ENCODE data around the gene GRM1.

The GRM1 gene

DNA sequence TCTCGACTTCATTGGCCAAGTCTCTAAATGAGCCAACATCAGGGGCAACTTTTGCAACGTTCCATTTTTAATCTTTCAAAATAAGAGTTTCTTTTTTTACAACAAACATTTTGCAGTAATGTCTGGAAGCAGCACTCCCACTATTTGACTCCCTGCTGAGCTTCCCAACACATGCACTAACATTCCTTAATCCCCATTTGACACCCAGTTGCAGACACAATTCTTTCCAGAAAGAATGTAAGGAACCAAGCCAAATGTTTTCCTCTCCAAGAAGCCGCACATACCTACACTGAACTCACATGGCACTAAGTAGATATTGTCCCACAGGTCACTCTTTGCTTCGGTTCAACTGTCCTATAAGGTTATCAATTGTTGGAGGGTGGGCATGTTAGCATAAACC lies 165.6 kb downstream of the GRM1 start:
- no peaks in the 10 kb centered on the region for H3K4me1 ChIP-seq (ENCODE audit: control insufficient read depth in 1 of 2, insufficient read depth in 2 of 2, low read length in 2 of 2)
- no peak overlapping the region for H3K4me3 ChIP-seq (ENCODE audit: low read depth in 1 of 2, low read length in 2 of 2)
- H3K9me3 ChIP-seq (ENCODE audit: control insufficient read depth in 1 of 2, low read length in 2 of 2) = no peaks in the 10 kb centered on the region
- H3K27ac ChIP-seq (ENCODE audit: low read length) = no peak overlapping the region
- H3K36me3 ChIP-seq (ENCODE audit: control insufficient read depth in 1 of 2, insufficient read depth in 2 of 2, low read length in 2 of 2) = no peaks in the 10 kb centered on the region
- H3K27me3 ChIP-seq (ENCODE audit: low read depth, low read length) = no peaks in the 10 kb centered on the region

DNA sequence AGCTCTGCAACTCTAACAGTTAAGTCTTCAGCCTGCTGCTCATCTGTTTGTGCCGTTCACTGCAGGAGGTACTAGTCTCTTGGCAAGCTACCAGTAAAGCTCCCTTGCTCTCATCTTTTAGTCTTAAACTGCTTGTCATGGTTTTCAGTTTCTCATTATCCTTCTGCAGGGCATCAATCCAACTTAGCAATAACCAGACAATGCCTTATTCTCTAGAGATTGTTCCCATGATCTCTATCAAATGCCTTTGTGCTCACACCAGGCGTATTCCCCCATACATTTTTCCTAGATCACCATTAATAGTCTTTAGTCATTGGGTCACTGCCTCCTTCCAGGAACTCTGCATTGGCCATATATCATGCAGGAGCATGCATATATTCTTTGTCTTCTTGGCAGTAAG lies 171.3 kb downstream of the GRM1 start:
- H3K27me3 ChIP-seq (ENCODE audit: low read depth, low read length) = no peaks in the 10 kb centered on the region
- H3K36me3 ChIP-seq (ENCODE audit: control insufficient read depth in 1 of 2, insufficient read depth in 2 of 2, low read length in 2 of 2) = no peaks in the 10 kb centered on the region
- no peaks in the 10 kb centered on the region for H3K9me3 ChIP-seq (ENCODE audit: control insufficient read depth in 1 of 2, low read length in 2 of 2)
- no peaks in the 10 kb centered on the region for H3K4me1 ChIP-seq (ENCODE audit: control insufficient read depth in 1 of 2, insufficient read depth in 2 of 2, low read length in 2 of 2)
- H3K4me3 ChIP-seq (ENCODE audit: low read depth in 1 of 2, low read length in 2 of 2) = no peak overlapping the region
- no peak overlapping the region for H3K27ac ChIP-seq (ENCODE audit: low read length)

DNA sequence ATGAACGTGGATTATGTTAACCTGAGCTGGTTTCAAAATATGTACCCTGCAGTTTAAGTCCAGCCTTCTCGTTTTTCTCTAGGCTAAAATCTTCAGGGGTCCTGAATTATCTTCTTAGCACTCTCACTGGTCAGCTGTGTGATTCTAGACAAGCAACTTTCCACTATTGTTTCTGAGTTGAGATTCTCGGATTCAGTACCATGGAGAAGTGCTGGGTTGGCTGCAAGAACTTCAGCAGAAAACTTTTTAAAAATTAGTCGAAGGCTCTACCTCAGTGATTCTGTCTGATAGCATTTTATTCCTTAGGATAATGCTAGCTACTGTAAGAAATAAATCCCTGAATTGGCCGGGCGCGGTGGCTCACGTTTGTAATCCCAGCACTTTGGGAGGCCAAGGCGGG lies 173.7 kb downstream of the GRM1 start:
- Histone ChIP-seq H3K27me3 (ENCODE audit: low read depth, low read length) (no peaks in the 10 kb centered on the region), H3K4me1 (ENCODE audit: control insufficient read depth in 1 of 2, insufficient read depth in 2 of 2, low read length in 2 of 2) (no peaks in the 10 kb centered on the region), H3K27ac (ENCODE audit: low read length) (no peak overlapping the region), H3K4me3 (ENCODE audit: low read depth in 1 of 2, low read length in 2 of 2) (no peak overlapping the region), H3K36me3 (ENCODE audit: control insufficient read depth in 1 of 2, insufficient read depth in 2 of 2, low read length in 2 of 2) (no peaks in the 10 kb centered on the region), H3K9me3 (ENCODE audit: control insufficient read depth in 1 of 2, low read length in 2 of 2) (no peaks in the 10 kb centered on the region)

DNA sequence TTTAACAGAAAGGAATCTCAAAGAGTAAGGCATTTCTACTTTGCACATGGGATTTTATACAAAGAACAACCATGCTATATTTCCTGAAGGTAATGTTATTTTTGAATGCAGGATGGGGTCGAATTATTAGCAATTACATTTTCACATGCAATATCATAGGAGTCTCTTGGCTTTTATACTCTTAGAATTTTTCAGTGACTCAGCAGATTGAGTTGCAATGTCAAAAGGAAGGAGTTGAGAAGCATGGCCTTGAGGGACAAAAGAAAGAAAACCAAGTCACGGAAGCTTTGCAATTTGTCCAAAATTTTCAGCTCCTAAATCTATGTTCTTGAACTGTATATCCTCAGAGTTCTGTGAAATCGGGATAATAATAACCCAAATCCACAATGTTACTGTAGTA lies 181.1 kb downstream of the GRM1 start:
- Histone ChIP-seq H3K4me1 (ENCODE audit: control insufficient read depth in 1 of 2, insufficient read depth in 2 of 2, low read length in 2 of 2) (no peaks in the 10 kb centered on the region), H3K4me3 (ENCODE audit: low read depth in 1 of 2, low read length in 2 of 2) (no peak overlapping the region), H3K36me3 (ENCODE audit: control insufficient read depth in 1 of 2, insufficient read depth in 2 of 2, low read length in 2 of 2) (no peaks in the 10 kb centered on the region), H3K9me3 (ENCODE audit: control insufficient read depth in 1 of 2, low read length in 2 of 2) (no peaks in the 10 kb centered on the region), H3K27ac (ENCODE audit: low read length) (no peak overlapping the region), H3K27me3 (ENCODE audit: low read depth, low read length) (no peaks in the 10 kb centered on the region)

DNA sequence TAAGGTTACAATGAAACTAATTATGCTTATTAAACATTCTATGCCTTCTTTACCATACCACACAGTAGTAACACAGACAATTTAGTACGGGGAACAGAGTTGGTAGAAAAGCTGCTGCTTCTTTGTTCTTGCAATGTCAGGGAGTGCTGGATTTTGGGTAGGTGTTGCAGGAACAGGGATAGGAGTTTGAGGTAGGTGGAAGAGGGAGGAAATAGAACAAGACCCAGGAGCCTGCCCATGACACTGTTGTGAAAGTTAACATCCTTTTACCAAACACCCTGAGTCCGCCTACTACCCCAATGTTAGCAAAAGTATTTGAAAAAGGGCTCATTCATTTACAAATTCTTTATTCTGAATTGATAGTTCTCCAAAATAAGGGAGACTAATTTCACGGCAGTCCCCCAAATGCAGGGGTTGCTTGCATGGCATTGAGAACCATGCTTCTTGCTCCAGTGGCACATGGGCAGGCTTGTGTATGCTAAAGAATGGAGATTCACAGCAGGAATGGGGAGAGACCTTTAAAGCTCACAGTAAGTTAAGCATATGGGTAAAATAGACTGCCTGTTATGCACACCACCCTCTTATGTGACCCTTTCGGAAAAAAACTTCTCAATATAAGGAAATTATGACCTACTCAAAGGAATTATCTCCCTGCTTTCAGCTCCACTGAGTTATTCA lies 181.7 kb downstream of the GRM1 start:
- Histone ChIP-seq H3K27me3 (ENCODE audit: low read depth, low read length) (no peaks in the 10 kb centered on the region), H3K27ac (ENCODE audit: low read length) (no peak overlapping the region), H3K4me1 (ENCODE audit: control insufficient read depth in 1 of 2, insufficient read depth in 2 of 2, low read length in 2 of 2) (no peaks in the 10 kb centered on the region), H3K36me3 (ENCODE audit: control insufficient read depth in 1 of 2, insufficient read depth in 2 of 2, low read length in 2 of 2) (no peaks in the 10 kb centered on the region), H3K4me3 (ENCODE audit: low read depth in 1 of 2, low read length in 2 of 2) (no peak overlapping the region), H3K9me3 (ENCODE audit: control insufficient read depth in 1 of 2, low read length in 2 of 2) (no peaks in the 10 kb centered on the region)

DNA sequence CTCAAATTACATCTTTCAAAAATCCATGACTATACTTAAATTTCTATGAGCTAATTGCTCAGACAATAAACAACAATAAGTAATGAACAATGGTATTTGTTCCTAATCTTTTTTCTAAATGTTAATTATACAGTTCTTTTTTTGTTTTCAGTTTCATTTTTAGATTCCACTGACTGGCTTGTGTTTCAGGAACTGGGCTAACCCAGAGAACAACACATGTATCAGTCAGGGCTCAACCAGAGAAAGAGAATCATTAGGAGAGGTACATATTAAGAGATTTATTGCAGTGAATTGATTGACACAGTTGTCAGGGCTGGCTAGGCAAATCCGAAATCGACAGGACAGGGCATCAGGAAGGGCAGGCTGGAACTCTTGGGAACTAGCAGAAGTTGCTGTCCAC lies 182.8 kb downstream of the GRM1 start:
- Histone ChIP-seq H3K4me1 (ENCODE audit: control insufficient read depth in 1 of 2, insufficient read depth in 2 of 2, low read length in 2 of 2) (no peaks in the 10 kb centered on the region), H3K27ac (ENCODE audit: low read length) (no peak overlapping the region), H3K27me3 (ENCODE audit: low read depth, low read length) (no peaks in the 10 kb centered on the region), H3K9me3 (ENCODE audit: control insufficient read depth in 1 of 2, low read length in 2 of 2) (no peaks in the 10 kb centered on the region), H3K4me3 (ENCODE audit: low read depth in 1 of 2, low read length in 2 of 2) (no peak overlapping the region), H3K36me3 (ENCODE audit: control insufficient read depth in 1 of 2, insufficient read depth in 2 of 2, low read length in 2 of 2) (no peaks in the 10 kb centered on the region)

DNA sequence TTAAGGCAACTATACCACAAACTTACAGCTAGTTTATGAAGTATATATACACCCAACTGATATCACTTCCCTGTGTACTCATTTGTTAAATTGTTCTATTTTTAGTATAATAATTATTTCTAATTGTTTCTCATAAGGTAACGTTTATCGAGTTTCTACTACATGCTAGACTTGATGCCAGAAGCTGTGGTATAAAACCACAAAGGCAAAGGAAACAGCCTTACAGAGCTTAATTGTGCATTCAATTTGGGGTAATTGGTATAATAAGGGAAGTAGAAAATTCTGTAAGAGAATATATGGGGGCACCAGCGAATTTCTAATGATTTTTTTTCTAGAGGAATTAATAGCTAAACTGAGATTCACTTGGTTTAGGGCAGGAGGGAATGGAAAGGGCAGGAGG lies 183.9 kb downstream of the GRM1 start:
- Histone ChIP-seq H3K27me3 (ENCODE audit: low read depth, low read length) (no peaks in the 10 kb centered on the region), H3K27ac (ENCODE audit: low read length) (no peak overlapping the region), H3K36me3 (ENCODE audit: control insufficient read depth in 1 of 2, insufficient read depth in 2 of 2, low read length in 2 of 2) (no peaks in the 10 kb centered on the region), H3K4me3 (ENCODE audit: low read depth in 1 of 2, low read length in 2 of 2) (no peak overlapping the region), H3K4me1 (ENCODE audit: control insufficient read depth in 1 of 2, insufficient read depth in 2 of 2, low read length in 2 of 2) (no peaks in the 10 kb centered on the region), H3K9me3 (ENCODE audit: control insufficient read depth in 1 of 2, low read length in 2 of 2) (no peaks in the 10 kb centered on the region)

DNA sequence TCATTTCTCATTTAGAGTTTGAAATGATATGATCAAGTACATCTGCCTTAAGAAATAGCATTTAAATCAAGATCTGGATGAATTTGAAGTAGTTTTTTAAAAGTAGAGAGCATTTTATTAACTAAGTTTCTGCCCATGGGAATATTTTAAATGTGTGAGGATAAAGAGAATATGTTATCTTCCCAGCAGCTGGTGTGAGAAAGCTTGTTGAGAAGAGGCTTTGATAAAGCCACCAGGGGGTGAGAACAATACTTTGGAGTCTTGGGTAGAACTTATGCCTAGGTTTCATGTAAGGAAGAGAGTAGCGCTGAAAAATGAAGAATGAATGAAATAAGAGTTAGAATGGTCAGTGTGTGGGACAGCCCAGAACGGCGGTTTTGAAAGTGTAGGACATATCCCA lies 190.2 kb downstream of the GRM1 start:
- Histone ChIP-seq H3K4me1 (ENCODE audit: control insufficient read depth in 1 of 2, insufficient read depth in 2 of 2, low read length in 2 of 2) (no peaks in the 10 kb centered on the region), H3K4me3 (ENCODE audit: low read depth in 1 of 2, low read length in 2 of 2) (no peak overlapping the region), H3K27ac (ENCODE audit: low read length) (no peak overlapping the region), H3K36me3 (ENCODE audit: control insufficient read depth in 1 of 2, insufficient read depth in 2 of 2, low read length in 2 of 2) (no peaks in the 10 kb centered on the region), H3K9me3 (ENCODE audit: control insufficient read depth in 1 of 2, low read length in 2 of 2) (no peaks in the 10 kb centered on the region), H3K27me3 (ENCODE audit: low read depth, low read length) (no peaks in the 10 kb centered on the region)

DNA sequence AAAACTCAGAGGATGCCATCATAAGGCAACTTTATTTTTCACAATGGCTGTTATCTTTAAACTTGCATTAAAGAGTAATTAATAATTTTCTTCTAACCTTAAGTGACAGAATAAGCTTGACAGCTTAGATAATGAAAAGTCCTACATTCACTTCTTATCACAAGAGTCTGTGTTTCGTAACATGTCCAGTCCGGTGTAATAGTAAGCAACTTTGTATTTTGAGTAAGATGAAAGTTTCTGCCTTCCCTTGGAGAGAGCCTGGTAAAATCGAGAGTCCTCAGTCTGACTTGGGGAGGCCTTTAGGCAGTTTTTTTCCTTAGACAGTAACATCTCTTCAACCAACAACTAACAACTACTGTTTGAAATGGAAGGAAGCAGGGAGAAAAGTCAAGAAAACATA lies 195.6 kb downstream of the GRM1 start:
- no peak overlapping the region for H3K4me3 ChIP-seq (ENCODE audit: low read depth in 1 of 2, low read length in 2 of 2)
- no peaks in the 10 kb centered on the region for H3K4me1 ChIP-seq (ENCODE audit: control insufficient read depth in 1 of 2, insufficient read depth in 2 of 2, low read length in 2 of 2)
- H3K27me3 ChIP-seq (ENCODE audit: low read depth, low read length) = no peaks in the 10 kb centered on the region
- H3K27ac ChIP-seq (ENCODE audit: low read length) = no peak overlapping the region
- H3K9me3 ChIP-seq (ENCODE audit: control insufficient read depth in 1 of 2, low read length in 2 of 2) = no peaks in the 10 kb centered on the region
- H3K36me3 ChIP-seq (ENCODE audit: control insufficient read depth in 1 of 2, insufficient read depth in 2 of 2, low read length in 2 of 2) = no peaks in the 10 kb centered on the region

DNA sequence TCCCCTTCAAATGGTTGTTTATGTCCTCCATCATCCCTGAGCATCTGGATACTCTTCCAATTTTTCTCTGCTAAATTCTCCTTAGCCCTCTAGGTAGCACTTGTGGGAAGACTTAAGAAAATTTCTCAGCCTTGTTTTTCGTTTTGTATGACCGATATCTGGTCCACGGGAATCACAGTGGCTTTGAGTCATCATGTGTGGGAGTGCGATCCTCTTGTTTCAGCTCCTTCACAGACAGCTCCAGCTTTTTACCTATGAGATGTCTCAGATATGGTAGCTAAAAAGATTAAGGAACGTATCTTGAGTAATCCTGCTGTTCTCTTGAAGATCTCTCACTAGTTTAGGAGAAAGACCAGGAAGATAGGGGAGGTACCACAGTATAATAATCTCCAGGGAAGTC lies 196.1 kb downstream of the GRM1 start:
- Histone ChIP-seq H3K27me3 (ENCODE audit: low read depth, low read length) (no peaks in the 10 kb centered on the region), H3K4me1 (ENCODE audit: control insufficient read depth in 1 of 2, insufficient read depth in 2 of 2, low read length in 2 of 2) (no peaks in the 10 kb centered on the region), H3K27ac (ENCODE audit: low read length) (no peak overlapping the region), H3K36me3 (ENCODE audit: control insufficient read depth in 1 of 2, insufficient read depth in 2 of 2, low read length in 2 of 2) (no peaks in the 10 kb centered on the region), H3K9me3 (ENCODE audit: control insufficient read depth in 1 of 2, low read length in 2 of 2) (no peaks in the 10 kb centered on the region), H3K4me3 (ENCODE audit: low read depth in 1 of 2, low read length in 2 of 2) (no peak overlapping the region)

DNA sequence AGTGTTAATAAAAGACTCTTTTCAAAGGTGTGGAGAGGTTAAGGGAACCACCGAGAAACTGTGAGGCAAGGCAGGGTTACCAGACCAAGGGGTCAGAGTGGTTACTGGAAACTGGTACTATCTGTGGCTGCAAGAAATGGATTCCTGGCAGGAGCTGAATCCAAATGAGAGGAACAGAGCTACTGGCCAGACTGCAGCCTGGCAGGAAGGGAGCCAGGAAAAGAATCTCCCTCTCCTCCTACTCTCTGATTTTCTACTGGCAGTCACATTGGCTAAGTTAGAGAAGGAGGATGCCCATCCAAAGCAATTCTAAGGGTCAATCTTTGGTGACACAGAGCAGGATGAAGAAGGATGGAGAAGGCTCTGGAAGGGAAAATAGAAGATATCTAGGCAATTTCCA lies 211.5 kb downstream of the GRM1 start:
- H3K36me3 ChIP-seq (ENCODE audit: control insufficient read depth in 1 of 2, insufficient read depth in 2 of 2, low read length in 2 of 2) = no peaks in the 10 kb centered on the region
- no peaks in the 10 kb centered on the region for H3K27me3 ChIP-seq (ENCODE audit: low read depth, low read length)
- H3K4me3 ChIP-seq (ENCODE audit: low read depth in 1 of 2, low read length in 2 of 2) = no peak overlapping the region
- H3K9me3 ChIP-seq (ENCODE audit: control insufficient read depth in 1 of 2, low read length in 2 of 2) = no peaks in the 10 kb centered on the region
- H3K4me1 ChIP-seq (ENCODE audit: control insufficient read depth in 1 of 2, insufficient read depth in 2 of 2, low read length in 2 of 2) = no peaks in the 10 kb centered on the region
- H3K27ac ChIP-seq (ENCODE audit: low read length) = no peak overlapping the region

DNA sequence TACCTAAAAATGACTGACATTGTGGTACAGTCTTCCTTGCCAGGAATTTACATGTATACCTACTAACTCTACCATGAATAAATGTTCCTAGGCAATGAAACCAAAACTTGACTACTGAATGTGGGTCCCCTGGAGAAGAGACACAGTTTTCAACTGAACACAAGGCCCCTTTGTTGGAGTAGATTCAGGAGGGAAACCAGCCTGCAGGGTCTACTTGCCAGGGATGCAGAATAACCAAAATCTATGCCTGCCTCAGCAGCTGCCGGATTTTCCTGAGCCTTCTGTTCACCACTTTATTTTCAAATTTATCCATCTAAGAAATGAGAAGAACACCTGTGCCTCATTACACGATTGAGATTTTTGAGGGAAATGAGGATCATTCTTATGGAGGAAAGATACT lies 211.9 kb downstream of the GRM1 start:
- H3K27me3 ChIP-seq (ENCODE audit: low read depth, low read length) = no peaks in the 10 kb centered on the region
- H3K4me1 ChIP-seq (ENCODE audit: control insufficient read depth in 1 of 2, insufficient read depth in 2 of 2, low read length in 2 of 2) = no peaks in the 10 kb centered on the region
- no peak overlapping the region for H3K4me3 ChIP-seq (ENCODE audit: low read depth in 1 of 2, low read length in 2 of 2)
- no peak overlapping the region for H3K27ac ChIP-seq (ENCODE audit: low read length)
- H3K36me3 ChIP-seq (ENCODE audit: control insufficient read depth in 1 of 2, insufficient read depth in 2 of 2, low read length in 2 of 2) = no peaks in the 10 kb centered on the region
- no peaks in the 10 kb centered on the region for H3K9me3 ChIP-seq (ENCODE audit: control insufficient read depth in 1 of 2, low read length in 2 of 2)

All from muscle layer of duodenum (tissue), 2 donors.